Tibial artery (tissue), 4 donors: ENCODE measurements around the gene SLC26A1.

Source experiments
- DNase-seq, 2 donors: peaks; one replicate each; pipeline ENCODE4 v3.0.0-alpha.2; 2019
- H3K27ac ChIP-seq, 2 donors: fragments of 200-600 bp; sonication (generic) in 1 of 2; 1 replicate in 1 of 2; 2 replicates in 1 of 2; pipeline ENCODE4 v1.5.1; 2018 to 2019; ENCODE audit warnings: mild to moderate bottlenecking in 1 of 2
- H3K27me3 ChIP-seq, 2 donors: fragments of 200-600 bp; sonication (generic) in 1 of 2; one replicate each; pipeline versions ENCODE4 v1.5.1 to v1.6.0; 2016 to 2019
- H3K36me3 ChIP-seq, 3 donors: fragments of 200-600 bp; sonication (generic) in 2 of 3; one replicate each; pipeline ENCODE4 v1.5.1; 2016 to 2019; ENCODE audit warnings: mild to moderate bottlenecking in 2 of 3
- H3K4me1 ChIP-seq, 4 donors: fragments of 200-600 bp; sonication (generic) in 2 of 4; 1 replicate in 3 of 4; 2 replicates in 1 of 4; pipeline ENCODE4 v1.5.1; 2016 to 2019
- H3K4me3 ChIP-seq, 2 donors: fragments of 200-600 bp; sonication (generic) in 1 of 2; 1 replicate in 1 of 2; 2 replicates in 1 of 2; pipeline ENCODE4 v1.5.1; 2018 to 2019; ENCODE audit warnings: mild to moderate bottlenecking in 2 of 2
- H3K9me3 ChIP-seq, 3 donors: fragments of 200-600 bp; sonication (generic) in 1 of 3; one replicate each; pipeline ENCODE4 v1.5.1; 2016 to 2019
- intact Hi-C: fragments of 100-400 bp; cut with DNase I; formaldehyde crosslinking; loops from one replicate; pipeline ENCODE4 v1.15.0; 2023; ENCODE audit warnings: low total_unique reads
- TF ChIP-seq, protein P1 (sequence below), 2 experiments: fragments of 200-600 bp in 1 of 2; fragments of 450-650 bp in 1 of 2; IDR thresholded peaks; one replicate each; pipeline ENCODE4 v1.5.1; 2017 to 2019; ENCODE audit warnings: antibody characterized with exemption in 2 of 2, mild to moderate bottlenecking in 1 of 2, moderate library complexity in 1 of 2

The SLC26A1 gene

DNA sequence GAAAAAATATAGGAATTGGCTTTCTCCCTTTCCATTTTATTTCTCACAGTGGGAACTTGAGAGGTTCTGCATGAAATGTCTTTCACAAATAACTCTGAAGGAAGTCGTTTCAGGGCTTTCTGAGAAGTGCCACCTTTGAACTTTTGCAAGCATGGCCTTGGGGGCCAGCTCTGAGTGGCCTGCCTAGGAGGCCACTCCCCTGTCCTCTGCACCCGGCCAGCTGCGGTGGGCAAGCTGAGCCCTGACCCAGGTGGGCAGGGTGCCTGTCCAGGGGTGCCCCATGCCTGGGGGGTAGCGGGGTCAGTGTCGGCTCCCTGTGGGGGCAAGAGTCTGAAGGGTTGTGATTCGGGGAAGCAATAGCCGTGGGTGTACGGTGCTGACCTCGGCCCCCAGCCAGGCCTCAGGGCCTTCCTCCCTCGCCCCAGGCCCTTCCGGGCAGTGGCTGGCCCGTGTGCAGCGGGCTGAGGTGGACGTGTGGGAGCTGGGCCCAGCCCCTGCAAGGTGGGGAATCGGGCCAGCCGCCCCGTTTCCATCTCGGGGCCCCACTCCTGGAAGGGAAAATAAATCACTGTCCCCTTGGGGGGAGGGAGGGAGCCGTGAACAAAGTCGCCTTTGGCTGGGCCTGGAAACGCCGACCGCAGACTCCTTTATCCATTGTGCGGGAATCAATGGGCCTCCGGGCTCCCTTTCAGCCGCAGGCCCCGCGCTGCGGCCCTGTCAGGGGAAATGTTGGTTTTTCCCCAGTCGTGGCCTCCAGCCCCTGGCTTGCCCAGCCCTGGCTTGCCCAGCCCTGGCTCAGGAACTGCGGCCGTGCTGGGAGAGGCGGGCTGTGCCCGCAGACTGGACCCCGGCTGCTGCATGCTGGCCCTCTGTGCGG lies 21.3 kb upstream of the SLC26A1 start:
- DNase-seq, result no peak
- Histone ChIP-seq H3K4me1 (peaks cover 0 to 45% (median 25%) of the 10 kb centered on the region in 4 donors), H3K27me3 (no peaks in the 10 kb centered on the region), H3K36me3 (peaks cover 0 to 8% (median 0%) of the 10 kb centered on the region in 3 donors), H3K4me3 (no peak overlapping the region), H3K9me3 (no peaks in the 10 kb centered on the region), H3K27ac (no peak overlapping the region)
- intact Hi-C loops, result loop anchor here (10.0 kb wide), 1 partner anchor 230 kb away; no protein-coding TSS in a partner anchor
- TF ChIP-seq, protein P1, sequence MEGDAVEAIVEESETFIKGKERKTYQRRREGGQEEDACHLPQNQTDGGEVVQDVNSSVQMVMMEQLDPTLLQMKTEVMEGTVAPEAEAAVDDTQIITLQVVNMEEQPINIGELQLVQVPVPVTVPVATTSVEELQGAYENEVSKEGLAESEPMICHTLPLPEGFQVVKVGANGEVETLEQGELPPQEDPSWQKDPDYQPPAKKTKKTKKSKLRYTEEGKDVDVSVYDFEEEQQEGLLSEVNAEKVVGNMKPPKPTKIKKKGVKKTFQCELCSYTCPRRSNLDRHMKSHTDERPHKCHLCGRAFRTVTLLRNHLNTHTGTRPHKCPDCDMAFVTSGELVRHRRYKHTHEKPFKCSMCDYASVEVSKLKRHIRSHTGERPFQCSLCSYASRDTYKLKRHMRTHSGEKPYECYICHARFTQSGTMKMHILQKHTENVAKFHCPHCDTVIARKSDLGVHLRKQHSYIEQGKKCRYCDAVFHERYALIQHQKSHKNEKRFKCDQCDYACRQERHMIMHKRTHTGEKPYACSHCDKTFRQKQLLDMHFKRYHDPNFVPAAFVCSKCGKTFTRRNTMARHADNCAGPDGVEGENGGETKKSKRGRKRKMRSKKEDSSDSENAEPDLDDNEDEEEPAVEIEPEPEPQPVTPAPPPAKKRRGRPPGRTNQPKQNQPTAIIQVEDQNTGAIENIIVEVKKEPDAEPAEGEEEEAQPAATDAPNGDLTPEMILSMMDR (IDR thresholded peaks at IDR 0.05), result no peak

DNA sequence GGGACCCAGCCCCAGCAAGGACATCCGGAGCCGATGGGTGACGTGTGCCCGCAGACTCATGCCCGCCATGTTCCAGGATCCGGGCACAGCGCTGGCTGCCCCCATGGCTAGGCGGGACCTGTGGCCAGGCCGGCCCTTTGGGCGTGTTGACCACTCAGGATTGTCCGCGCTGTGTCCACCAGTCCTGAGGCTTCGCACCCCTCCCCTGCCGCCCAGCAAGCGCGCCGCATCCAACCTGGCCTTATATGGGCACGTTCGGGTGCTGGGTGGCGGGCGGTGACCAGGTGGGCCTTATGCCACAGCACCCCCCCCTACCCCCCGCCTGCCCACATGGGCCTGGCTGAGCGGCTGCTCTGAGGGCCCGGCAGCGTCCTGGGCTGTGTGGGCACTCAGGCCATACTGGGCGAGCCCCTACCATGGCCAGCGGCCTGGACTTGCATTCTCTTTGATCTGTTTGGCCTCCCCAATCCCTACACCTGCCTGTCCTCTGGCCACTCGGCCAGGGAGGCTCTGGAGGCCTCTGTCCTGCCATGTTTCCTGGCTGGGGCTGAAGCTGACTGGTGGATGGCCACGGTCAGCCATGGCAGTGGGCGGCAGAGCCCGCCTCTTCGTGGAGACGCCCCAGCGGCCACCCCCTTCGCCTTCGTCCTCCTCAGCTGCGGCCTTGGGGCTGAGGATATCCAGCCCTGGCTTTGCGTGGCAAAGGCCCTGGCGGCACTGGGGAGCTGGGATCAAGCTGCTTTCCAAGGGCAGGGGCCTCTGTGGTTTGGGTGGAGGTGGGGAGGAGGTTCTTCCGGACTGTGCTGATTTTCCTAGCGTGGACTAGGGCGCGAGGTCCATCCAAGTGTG lies 20.2 kb upstream of the SLC26A1 start:
- DNase-seq, result no peak
- no peaks in the 10 kb centered on the region for H3K9me3 ChIP-seq
- H3K27me3 ChIP-seq, result peaks cover 0 to 6% of the 10 kb centered on the region in 2 donors
- TF ChIP-seq, protein P1 (IDR thresholded peaks at IDR 0.05), result no peak
- no peak overlapping the region for H3K27ac ChIP-seq
- H3K4me3 ChIP-seq, result no peak overlapping the region
- peaks cover 0 to 8% (median 0%) of the 10 kb centered on the region in 3 donors for H3K36me3 ChIP-seq
- H3K4me1 ChIP-seq, result peaks cover 0 to 54% (median 32%) of the 10 kb centered on the region in 4 donors
- intact Hi-C loops, result loop anchor here (10.0 kb wide), 1 partner anchor 229 kb away; no protein-coding TSS in a partner anchor

DNA sequence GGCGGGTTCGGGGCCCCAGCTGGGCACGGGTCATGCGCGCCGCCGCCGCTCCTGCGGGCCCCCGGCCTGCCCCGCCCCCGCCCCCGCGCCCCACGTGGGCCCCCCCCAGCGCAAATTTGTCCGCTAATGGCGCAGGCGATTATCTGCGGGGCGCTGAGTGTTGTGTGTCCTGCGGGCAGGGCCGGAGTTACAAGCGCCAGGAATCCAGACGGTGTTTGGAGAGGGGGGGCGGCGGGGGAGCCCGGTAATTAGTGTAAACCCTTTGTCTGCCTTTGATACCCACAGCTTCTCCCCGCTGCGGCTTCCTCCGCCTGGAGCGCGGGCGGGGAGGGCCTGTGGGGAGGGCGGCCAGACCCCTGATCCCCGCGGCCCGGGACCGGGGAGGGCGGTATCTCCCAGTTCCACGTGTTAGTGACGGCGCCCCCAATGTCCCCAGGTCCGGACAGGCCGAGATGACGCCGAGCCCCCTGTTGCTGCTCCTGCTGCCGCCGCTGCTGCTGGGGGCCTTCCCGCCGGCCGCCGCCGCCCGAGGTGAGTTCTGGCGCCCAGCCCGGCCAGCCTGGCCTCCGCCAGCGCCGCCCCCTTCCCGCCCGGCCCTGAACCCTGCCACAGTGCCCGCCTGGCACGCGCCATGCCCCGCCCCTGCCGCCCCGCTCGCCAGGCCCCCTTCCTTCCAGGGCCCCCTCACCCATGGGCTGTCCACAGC lies 19.0 kb upstream of the SLC26A1 start:
- H3K4me3 ChIP-seq, result peak overlapping the region; percentile 65 to 66
- intact Hi-C loops, result loop anchor here (10.0 kb wide), 1 partner anchor 227 kb away; no protein-coding TSS in a partner anchor
- peaks cover 0 to 43% (median 32%) of the 10 kb centered on the region in 4 donors for H3K4me1 ChIP-seq
- H3K9me3 ChIP-seq, result no peaks in the 10 kb centered on the region
- H3K27ac ChIP-seq, result peak overlapping the region; percentile 45 to 57
- peaks cover 0 to 16% of the 10 kb centered on the region in 2 donors for H3K27me3 ChIP-seq
- TF ChIP-seq, protein P1 (IDR thresholded peaks at IDR 0.05), result no peak
- no peak for DNase-seq
- H3K36me3 ChIP-seq, result peaks cover 0 to 8% (median 0%) of the 10 kb centered on the region in 3 donors

DNA sequence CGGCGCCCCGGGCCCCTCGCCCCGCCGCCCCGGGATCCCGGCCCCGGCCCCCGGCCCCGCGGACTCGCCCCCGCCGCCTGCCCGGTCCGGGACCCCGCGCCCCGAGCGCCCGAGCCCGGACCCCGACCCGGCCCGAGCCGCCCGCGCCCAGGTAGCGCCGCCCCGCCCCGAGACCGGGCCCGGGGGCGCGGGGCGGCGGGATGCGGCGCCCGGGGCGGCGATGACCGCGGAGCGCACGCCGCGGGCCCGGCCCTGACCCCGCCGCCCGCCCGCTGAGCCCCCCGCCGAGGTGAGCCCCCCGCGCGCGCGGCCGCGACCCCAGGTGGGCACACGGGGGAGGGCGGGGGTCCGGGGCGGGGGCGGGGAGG lies 18.4 kb upstream of the SLC26A1 start:
- TF ChIP-seq, protein P1 (IDR thresholded peaks at IDR 0.05), result no peak
- no peak for DNase-seq
- peaks cover 0 to 20% of the 10 kb centered on the region in 2 donors for H3K27me3 ChIP-seq
- H3K4me3 ChIP-seq, result peak overlapping the region; percentile 65 to 66
- H3K27ac ChIP-seq, result no peak overlapping the region
- H3K4me1 ChIP-seq, result peaks cover 0 to 43% (median 32%) of the 10 kb centered on the region in 4 donors
- no peaks in the 10 kb centered on the region for H3K9me3 ChIP-seq
- peaks cover 0 to 8% (median 0%) of the 10 kb centered on the region in 3 donors for H3K36me3 ChIP-seq
- intact Hi-C loops, result loop anchor here (2.0 to 10.0 kb wide), 3 partner anchors 31 to 337 kb away; no protein-coding TSS in a partner anchor
